ENCODE data around the gene CACNG7. TPM values are rescaled to one million over a fixed set of nuclear protein-coding genes. Genes with fewer than 3 reads are reported as not detected.
A peak's percentile ranks its signal among the peaks of the same experiment; 100 is the strongest.

Gene CACNG7
- polyA plus RNA-seq, 3 donors: not detected

- no peaks in the 10 kb centered on the region for H3K79me2 ChIP-seq (ENCODE audit: insufficient read depth, low read length)
- peaks cover 3 to 14% of the 10 kb centered on the region in 2 donors for H3K4me1 ChIP-seq (ENCODE audit: control insufficient read depth in 1 of 2, insufficient read depth in 2 of 2, low read length in 2 of 2)
- intact Hi-C loops (cut with micrococcal nuclease): no loop called here
- no peak overlapping the region for H3K27ac ChIP-seq (ENCODE audit: low read depth in 1 of 2, low read length in 2 of 2)
- no peak for DNase-seq
- no peak for TF ChIP-seq CTCF (IDR thresholded peaks at IDR 0.05)
- no peak overlapping the region for H3K4me3 ChIP-seq (replicated peaks in 1 of 3; ENCODE audit: low read depth in 2 of 3, low read length in 3 of 3)
- H3K4me1 Mint-ChIP-seq: peaks cover 21% of the 10 kb centered on the region
- H3K27me3 ChIP-seq (ENCODE audit: control insufficient read depth in 2 of 2, insufficient read depth in 2 of 2, low read length in 2 of 2): peaks cover 76 to 89% of the 10 kb centered on the region in 2 donors
- WGBS (ENCODE audit: insufficient coverage): 6% methylated on average over 3 of the region's 10 CpGs
- no peak overlapping the region for H3K4me2 ChIP-seq (replicated peaks; ENCODE audit: extremely low read depth, low read length, poor library complexity, severe bottlenecking)
- peaks cover 82 to 87% (median 84%) of the 10 kb centered on the region in 3 donors for H3K27me3 Mint-ChIP-seq (ENCODE audit: low read depth in 3 of 3)
- H3K4me3 Mint-ChIP-seq: peak overlapping the region in 1 of 2 donors; percentile 89
- H3K9ac ChIP-seq (ENCODE audit: insufficient read depth, low read length, poor library complexity, severe bottlenecking): no peak overlapping the region
- peaks cover 0 to 16% of the 10 kb centered on the region in 2 donors for H3K9me3 ChIP-seq (replicated peaks in 1 of 2; ENCODE audit: control insufficient read depth in 1 of 2, insufficient read depth in 1 of 2, low read length in 2 of 2)
- no peaks in the 10 kb centered on the region for H4K20me1 ChIP-seq (ENCODE audit: insufficient read depth, low read length)
- no peak overlapping the region for H3K27ac Mint-ChIP-seq
- H2AFZ ChIP-seq (ENCODE audit: insufficient read depth, low read depth, low read length, poor library complexity, severe bottlenecking): no peak overlapping the region
- peaks cover 0 to 33% (median 14%) of the 10 kb centered on the region in 7 donors for H3K9me3 Mint-ChIP-seq
- H3K36me3 ChIP-seq (replicated peaks in 1 of 2; ENCODE audit: control insufficient read depth in 1 of 2, insufficient read depth in 2 of 2, low read length in 2 of 2): no peaks in the 10 kb centered on the region
- peaks cover 5 to 6% of the 10 kb centered on the region in 2 donors for H3K36me3 Mint-ChIP-seq
Measured at GRCh38 chr19:53960187-53960586, 51.1 kb downstream of the CACNG7 start.

GRCh38 chr19:53960886-53961285 is 51.8 kb downstream of the CACNG7 start:
- intact Hi-C loops (cut with micrococcal nuclease): no loop called here
- Histone ChIP-seq H3K4me2 (replicated peaks; ENCODE audit: extremely low read depth, low read length, poor library complexity, severe bottlenecking) (no peak overlapping the region), H3K4me3 (replicated peaks in 1 of 3; ENCODE audit: low read depth in 2 of 3, low read length in 3 of 3) (no peak overlapping the region), H3K9ac (ENCODE audit: insufficient read depth, low read length, poor library complexity, severe bottlenecking) (no peak overlapping the region), H3K9me3 (replicated peaks in 1 of 2; ENCODE audit: control insufficient read depth in 1 of 2, insufficient read depth in 1 of 2, low read length in 2 of 2) (peaks cover 0 to 16% of the 10 kb centered on the region in 2 donors), H3K4me1 (ENCODE audit: control insufficient read depth in 1 of 2, insufficient read depth in 2 of 2, low read length in 2 of 2) (peaks cover 4 to 16% of the 10 kb centered on the region in 2 donors), H3K27me3 (ENCODE audit: control insufficient read depth in 2 of 2, insufficient read depth in 2 of 2, low read length in 2 of 2) (peaks cover 77 to 91% of the 10 kb centered on the region in 2 donors), H2AFZ (ENCODE audit: insufficient read depth, low read depth, low read length, poor library complexity, severe bottlenecking) (no peak overlapping the region), H3K36me3 (replicated peaks in 1 of 2; ENCODE audit: control insufficient read depth in 1 of 2, insufficient read depth in 2 of 2, low read length in 2 of 2) (no peaks in the 10 kb centered on the region), H3K27ac (ENCODE audit: low read depth in 1 of 2, low read length in 2 of 2) (no peak overlapping the region), H3K79me2 (ENCODE audit: insufficient read depth, low read length) (no peaks in the 10 kb centered on the region), H4K20me1 (ENCODE audit: insufficient read depth, low read length) (no peaks in the 10 kb centered on the region)
- WGBS (ENCODE audit: insufficient coverage): 4% methylated on average over 8 of the region's 8 CpGs
- peaks cover 0 to 33% (median 14%) of the 10 kb centered on the region in 7 donors for H3K9me3 Mint-ChIP-seq
- H3K4me1 Mint-ChIP-seq: peaks cover 23% of the 10 kb centered on the region
- H3K4me3 Mint-ChIP-seq: peak overlapping the region in 1 of 2 donors; percentile 89
- DNase-seq: peak in 1 of 3 donors; percentile 60
- H3K27me3 Mint-ChIP-seq (ENCODE audit: low read depth in 3 of 3): peaks cover 86 to 90% (median 88%) of the 10 kb centered on the region in 3 donors
- H3K36me3 Mint-ChIP-seq: peaks cover 5 to 6% of the 10 kb centered on the region in 2 donors
- TF ChIP-seq CTCF (IDR thresholded peaks at IDR 0.05): no peak
- no peak overlapping the region for H3K27ac Mint-ChIP-seq

Measured in CD14-positive monocyte (primary cell).